KOPT-K1 (cell line): ENCODE results near the gene TMEM115.

Source experiments
- H3K27ac ChIP-seq: fragments of 200-600 bp; sonication (generic); 2 replicates; pipeline ENCODE4 v1.5.1; 2016; ENCODE audit warnings: antibody characterized with exemption, mild to moderate bottlenecking, low read depth, low read length; ENCODE audit not compliant: poor library complexity, severe bottlenecking
- H3K36me3 ChIP-seq: fragments of 200-600 bp; sonication (generic); 2 replicates; pipeline ENCODE4 v1.5.1; 2017; ENCODE audit warnings: antibody characterized with exemption, mild to moderate bottlenecking, low read length, moderate library complexity; ENCODE audit not compliant: insufficient read depth
- H3K9me3 ChIP-seq: fragments of 200-600 bp; sonication (generic); 2 replicates; pipeline ENCODE4 v1.5.1; 2017; ENCODE audit warnings: antibody characterized with exemption, low read length, mild to moderate bottlenecking; ENCODE audit not compliant: insufficient read depth, poor library complexity, severe bottlenecking

The TMEM115 gene

GRCh38 chr3:50350213-50350526 lies 9.2 kb downstream of the TMEM115 start:
- H3K9me3 ChIP-seq = no peaks in the 10 kb centered on the region
- peaks cover 57% of the 10 kb centered on the region for H3K36me3 ChIP-seq
- peak overlapping the region; percentile 78 for H3K27ac ChIP-seq

- no peak overlapping the region for H3K27ac ChIP-seq
- H3K36me3 ChIP-seq = peaks cover 29% of the 10 kb centered on the region
- H3K9me3 ChIP-seq = no peaks in the 10 kb centered on the region
Observed at GRCh38 chr3:50347187-50347813, 12.0 kb downstream of the TMEM115 start.

- H3K27ac ChIP-seq = no peak within 1 kb of the TSS
- peaks cover 22% of the 10 kb centered on the region for H3K36me3 ChIP-seq
- H3K9me3 ChIP-seq = no peaks in the 10 kb centered on the region
Observed at GRCh38 chr3:50345586-50346234, 13.6 kb downstream of the TMEM115 start, which contains the start of gene ZMYND10. TSS of gene ZMYND10 (minus strand) at chr3:50345732. CDS start at chr3:50345579, 153 bp downstream.

GRCh38 chr3:50345008-50345407 lies 14.3 kb downstream of the TMEM115 start:
- H3K9me3 ChIP-seq = no peaks in the 10 kb centered on the region
- peaks cover 22% of the 10 kb centered on the region for H3K36me3 ChIP-seq
- no peak overlapping the region for H3K27ac ChIP-seq

GRCh38 chr3:50342813-50343633 lies 16.3 kb downstream of the TMEM115 start:
- no peaks in the 10 kb centered on the region for H3K9me3 ChIP-seq
- H3K36me3 ChIP-seq = peaks cover 8% of the 10 kb centered on the region; the same call in 1 of the 2 replicates
- no peak overlapping the region for H3K27ac ChIP-seq

- Histone ChIP-seq H3K27ac (no peak overlapping the region), H3K9me3 (no peaks in the 10 kb centered on the region)
Observed at GRCh38 chr3:50341996-50342650, 17.2 kb downstream of the TMEM115 start.

GRCh38 chr3:50341537-50341936 lies 17.8 kb downstream of the TMEM115 start:
- H3K9me3 ChIP-seq = no peaks in the 10 kb centered on the region
- no peaks in the 10 kb centered on the region for H3K36me3 ChIP-seq
- H3K27ac ChIP-seq = no peak overlapping the region

More at GRCh38 chr3:50341996-50342650, 17.2 kb downstream of the TMEM115 start:
- H3K36me3 ChIP-seq = no peaks in the 10 kb centered on the region

GRCh38 chr3:50340448-50341329 lies 18.6 kb downstream of the TMEM115 start, which contains the start of gene RASSF1:
TSS of gene RASSF1 (minus strand) at chr3:50340836. CDS start at chr3:50340805, 31 bp downstream.
- Histone ChIP-seq H3K27ac (no peak within 1 kb of the TSS), H3K9me3 (no peaks in the 10 kb centered on the region), H3K36me3 (0 out of 2 replicates have a peak, but pooled peaks cover 2% of the 10 kb centered on the region)

GRCh38 chr3:50340147-50340447 lies 19.2 kb downstream of the TMEM115 start:
- Histone ChIP-seq H3K27ac (no peak overlapping the region), H3K36me3 (0 out of 2 replicates have a peak, but pooled peaks cover 5% of the 10 kb centered on the region), H3K9me3 (no peaks in the 10 kb centered on the region)

GRCh38 chr3:50339485-50340146 lies 19.7 kb downstream of the TMEM115 start:
- no peak overlapping the region for H3K27ac ChIP-seq
- peaks cover 8% of the 10 kb centered on the region for H3K36me3 ChIP-seq
- H3K9me3 ChIP-seq = no peaks in the 10 kb centered on the region

- peaks cover 15% of the 10 kb centered on the region for H3K36me3 ChIP-seq
- peak overlapping the region; percentile 89 for H3K27ac ChIP-seq
- H3K9me3 ChIP-seq = no peaks in the 10 kb centered on the region
Observed at GRCh38 chr3:50338965-50339364, 20.4 kb downstream of the TMEM115 start.

GRCh38 chr3:50337175-50337861 lies 22.0 kb downstream of the TMEM115 start:
- H3K36me3 ChIP-seq = peaks cover 31% of the 10 kb centered on the region
- H3K27ac ChIP-seq = peak overlapping the region; percentile 89
- H3K9me3 ChIP-seq = no peaks in the 10 kb centered on the region

GRCh38 chr3:50336452-50337174 lies 22.7 kb downstream of the TMEM115 start:
- Histone ChIP-seq H3K27ac (peak overlapping the region; percentile 89), H3K36me3 (peaks cover 38% of the 10 kb centered on the region)

More at GRCh38 chr3:50336452-50337174, 22.7 kb downstream of the TMEM115 start:
- no peaks in the 10 kb centered on the region for H3K9me3 ChIP-seq
